Activated CD4-positive, alpha-beta T cell treated with anti-CD3 and anti-CD28 coated beads, Interleukin-2, amount 50 U/mL, for 16 hours (primary cell): ENCODE results near the gene AKAIN1.

Experiments used
- DNase-seq: peaks from one replicate; pipeline ENCODE4 v3.0.0-alpha.2; 2020

AKAIN1 gene

GRCh38 chr18:5197032-5197434 lies at the start of gene AKAIN1:
AKAIN1 (minus strand) TSS chr18:5197257; CDS start chr18:5197053, 204 bp downstream.
- DNase-seq: no peak

GRCh38 chr18:5244941-5245340 lies 47.9 kb upstream of the AKAIN1 start:
- DNase-seq: no peak

GRCh38 chr18:5239447-5239846 lies 42.4 kb upstream of the AKAIN1 start:
- no peak for DNase-seq

- DNase-seq: peak; percentile 21
These were observed 41.4 kb upstream of the AKAIN1 start for GRCh38 chr18:5238371-5238976.

- DNase-seq: peak; percentile 86
These were observed 40.8 kb upstream of the AKAIN1 start for GRCh38 chr18:5237723-5238370.

GRCh38 chr18:5237083-5237722 lies 40.1 kb upstream of the AKAIN1 start:
- DNase-seq: peak; percentile 7

GRCh38 chr18:5214583-5215351 lies 17.7 kb upstream of the AKAIN1 start:
- peak; percentile 48 for DNase-seq

- DNase-seq: no peak
These were observed 10.6 kb upstream of the AKAIN1 start for GRCh38 chr18:5207471-5208150.

- DNase-seq: no peak
These were observed 1.3 kb upstream of the AKAIN1 start for GRCh38 chr18:5198311-5198710.

GRCh38 chr18:5197461-5197860 lies 404 bp upstream of the AKAIN1 start:
- no peak for DNase-seq

GRCh38 chr18:5196253-5197031 lies 615 bp downstream of the AKAIN1 start:
- no peak for DNase-seq

- DNase-seq: no peak
These were observed 1.4 kb downstream of the AKAIN1 start for GRCh38 chr18:5195656-5196055.

GRCh38 chr18:5180254-5180653 lies 16.8 kb downstream of the AKAIN1 start:
- no peak for DNase-seq

GRCh38 chr18:5178519-5178918 lies 18.5 kb downstream of the AKAIN1 start:
- no peak for DNase-seq

- DNase-seq: no peak
These were observed 21.7 kb downstream of the AKAIN1 start for GRCh38 chr18:5175378-5175777.

GRCh38 chr18:5173646-5174045 lies 23.4 kb downstream of the AKAIN1 start:
- DNase-seq: no peak

- DNase-seq: no peak
These were observed 23.8 kb downstream of the AKAIN1 start for GRCh38 chr18:5173236-5173635.

GRCh38 chr18:5167831-5168230 lies 29.2 kb downstream of the AKAIN1 start:
- DNase-seq: no peak

GRCh38 chr18:5166606-5167280 lies 30.3 kb downstream of the AKAIN1 start:
- no peak for DNase-seq

- DNase-seq: no peak
These were observed 32.2 kb downstream of the AKAIN1 start for GRCh38 chr18:5164903-5165302.

- no peak for DNase-seq
These were observed 34.9 kb downstream of the AKAIN1 start for GRCh38 chr18:5162111-5162510.

GRCh38 chr18:5159080-5159479 lies 38.0 kb downstream of the AKAIN1 start:
- DNase-seq: no peak
